HepG2 (cell line): ENCODE data around the gene TMEM117. TPM values are rescaled to one million over a fixed set of nuclear protein-coding genes. Genes with fewer than 3 reads are reported as not detected.
A peak's percentile ranks its signal among the peaks of the same experiment; 100 is the strongest.

Experiments used
- NFE2L1 ChIP-seq: sonication (generic); formaldehyde crosslinking; IDR thresholded peaks from 2 replicates; pipeline ENCODE4 v1.4.0; 2020; ENCODE audit warnings: missing genetic modification reagents, mild to moderate bottlenecking, borderline replicate concordance
- SRSF1 ChIP-seq: fragments of 200-400 bp; formaldehyde crosslinking; optimal IDR thresholded peaks from 2 replicates; pipeline ENCODE3; 2017; ENCODE audit warnings: mild to moderate bottlenecking, low read depth, low read length, moderate library complexity
- TRIM24 ChIP-seq: sonication (generic); formaldehyde crosslinking; IDR thresholded peaks from 2 replicates; pipeline ENCODE4 v1.8.0; 2022; ENCODE audit warnings: mild to moderate bottlenecking, missing genetic modification reagents
- ZBTB40 ChIP-seq, 2 experiments: fragments of 450-650 bp in 1 of 2; sonication (generic) in 1 of 2; formaldehyde crosslinking in 1 of 2; IDR thresholded peaks; 2 replicates each; pipeline versions ENCODE4 v1.6.1 to v1.8.0; 2016 to 2022; ENCODE audit warnings: antibody characterized with exemption in 1 of 2, mild to moderate bottlenecking in 1 of 2, missing genetic modification reagents in 1 of 2
- ZFP41 ChIP-seq: sonication (generic); formaldehyde crosslinking; IDR thresholded peaks from 2 replicates; pipeline ENCODE4 v1.4.0; 2020; ENCODE audit warnings: mild to moderate bottlenecking, missing genetic modification reagents, borderline replicate concordance
- ZKSCAN5 ChIP-seq: sonication (generic); formaldehyde crosslinking; IDR thresholded peaks from 2 replicates; pipeline ENCODE4 v1.5.1; 2020; ENCODE audit warnings: mild to moderate bottlenecking, missing genetic modification reagents
- ZNF350 ChIP-seq: sonication (generic); formaldehyde crosslinking; IDR thresholded peaks from 2 replicates; pipeline ENCODE4 v1.4.0; 2020; ENCODE audit warnings: mild to moderate bottlenecking, low read depth, missing genetic modification reagents, borderline replicate concordance
- ZNF362 ChIP-seq: sonication (generic); formaldehyde crosslinking; IDR thresholded peaks from 2 replicates; pipeline ENCODE4 v1.4.0; 2020; ENCODE audit warnings: missing genetic modification reagents, mild to moderate bottlenecking, borderline replicate concordance
- ZNF44 ChIP-seq: sonication (generic); formaldehyde crosslinking; IDR thresholded peaks from 2 replicates; pipeline ENCODE4 v1.5.1; 2020; ENCODE audit warnings: mild to moderate bottlenecking, missing genetic modification reagents
- ZNF510 ChIP-seq: sonication (generic); formaldehyde crosslinking; IDR thresholded peaks from 2 replicates; pipeline ENCODE4 v1.4.0; 2020; ENCODE audit warnings: low read depth, mild to moderate bottlenecking, missing genetic modification reagents
- ZNF562 ChIP-seq: sonication (generic); formaldehyde crosslinking; IDR thresholded peaks from 2 replicates; pipeline ENCODE4 v1.8.0; 2022; ENCODE audit warnings: missing genetic modification reagents, borderline replicate concordance
- ZNF572 ChIP-seq: sonication (generic); formaldehyde crosslinking; IDR thresholded peaks from 2 replicates; pipeline ENCODE4 v1.5.1; 2020; ENCODE audit warnings: mild to moderate bottlenecking, missing genetic modification reagents
- ZNF710 ChIP-seq: sonication (generic); formaldehyde crosslinking; IDR thresholded peaks from 2 replicates; pipeline ENCODE4 v1.5.0; 2020; ENCODE audit warnings: mild to moderate bottlenecking, missing genetic modification reagents, borderline replicate concordance
- polyA plus RNA-seq, 8 experiments: library from polyadenylated mRNA; depleted of rRNA in 3 of 8; stranded (reverse) in 7 of 8; unstranded in 1 of 8; fragments of >200 nt; fragmentation: Illumina TruSeq in 4 of 8; extraction: Trizol in 4 of 8; gene quantifications; 2 replicates each; pipeline versions ENCODE4 v1.2.1 to v1.2.3, GENCODE V29; 2011 to 2016; ENCODE audit warnings: low read depth in 4 of 8, missing spikeins in 1 of 8, mixed read lengths in 1 of 8; ENCODE audit not compliant: insufficient read depth in 1 of 8
- total RNA-seq, 5 experiments: library from RNA; depleted of rRNA; stranded (reverse); fragments of >200 nt; fragmentation: Illumina TruSeq; extraction: Trizol; gene quantifications; 2 replicates each; pipeline ENCODE4 v1.2.3, GENCODE V29; 2016; ENCODE audit warnings: low read depth in 1 of 5
- TF ChIP-seq, protein P1 (sequence below): IDR thresholded peaks from 2 replicates; pipeline ENCODE4 v1.6.1; 2016; ENCODE audit warnings: missing biosample characterization, missing genetic modification reagents, low read depth

TMEM117 gene
- total and polyA plus RNA-seq, 2 of the 13 experiments (the other 11 are each of a cell fraction or from before 2014, with no cell fraction given) = 2.8 to 8.5 TPM

GRCh38 chr12:43835656-43836474, at the start of gene TMEM117 (continued):
- no peak for TF ChIP-seq ZBTB40 (IDR thresholded peaks at IDR 0.05)
- TF ChIP-seq ZBTB40 (CRISPR knock-in tag; IDR thresholded peaks at IDR 0.05) = 0 out of 2 replicates have a peak, but pooled peaks have one; percentile 55
- no peak for TF ChIP-seq ZNF350 (CRISPR knock-in tag)
- TF ChIP-seq ZNF510 (CRISPR knock-in tag) = 0 out of 2 replicates have a peak, but pooled peaks have one; percentile 38
- no peak for TF ChIP-seq ZNF44
- TF ChIP-seq, protein P1, sequence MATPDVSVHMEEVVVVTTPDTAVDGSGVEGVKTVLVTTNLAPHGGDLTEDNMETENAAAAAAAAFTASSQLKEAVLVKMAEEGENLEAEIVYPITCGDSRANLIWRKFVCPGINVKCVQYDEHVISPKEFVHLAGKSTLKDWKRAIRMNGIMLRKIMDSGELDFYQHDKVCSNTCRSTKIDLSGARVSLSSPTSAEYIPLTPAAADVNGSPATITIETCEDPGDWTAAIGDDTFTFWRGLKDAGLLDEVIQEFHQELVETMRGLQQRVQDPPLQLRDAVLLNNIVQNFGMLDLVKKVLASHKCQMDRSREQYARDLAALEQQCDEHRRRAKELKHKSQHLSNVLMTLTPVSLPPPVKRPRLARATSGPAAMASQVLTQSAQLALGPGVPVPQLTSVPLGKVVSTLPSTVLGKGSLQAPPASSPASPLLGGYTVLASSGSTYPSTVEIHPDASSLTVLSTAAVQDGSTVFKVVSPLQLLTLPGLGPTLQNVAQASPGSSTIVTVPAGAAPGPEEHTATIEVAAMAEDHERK (CRISPR knock-in tag) = no peak
- no peak for TF ChIP-seq ZNF572
- TF ChIP-seq ZKSCAN5 (CRISPR knock-in tag) = no peak
- no peak for TF ChIP-seq ZFP41 (CRISPR knock-in tag)
- TF ChIP-seq ZNF562 = no peak
- peak; percentile 64 for TF ChIP-seq SRSF1
- no peak for TF ChIP-seq ZNF362 (CRISPR knock-in tag)
- no peak for TF ChIP-seq ZNF710 (CRISPR knock-in tag)
- no peak for TF ChIP-seq TRIM24
- TF ChIP-seq NFE2L1 (CRISPR knock-in tag) = no peak
